AG20443 (cell line): Measurements from ENCODE around the gene VAV2.

Experiments
- DNase-seq: peaks from one replicate; pipeline ENCODE4 v3.0.0; 2012; ENCODE audit warnings: low spot score, mixed read lengths

Gene VAV2

DNA sequence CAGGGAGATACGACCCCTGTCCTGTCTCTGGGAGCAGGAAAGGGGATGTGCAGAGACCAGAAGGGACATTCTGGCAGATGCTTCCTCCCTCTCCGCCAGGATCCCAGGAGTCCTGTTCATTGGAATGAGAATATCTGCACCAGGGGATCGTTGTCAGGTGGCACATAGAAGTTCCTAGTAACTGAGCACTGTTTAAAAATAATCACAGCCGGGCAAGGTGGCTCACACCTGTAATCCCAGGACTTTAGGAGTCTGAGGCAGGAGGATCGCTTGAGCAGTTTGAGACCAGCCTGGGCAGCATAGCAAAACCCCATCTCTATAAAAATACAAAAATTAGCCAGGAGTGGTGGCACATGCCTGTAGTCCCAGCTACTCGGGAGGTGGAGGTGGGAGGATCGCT, 266.2 kb downstream of the VAV2 start:
- DNase-seq: no peak

DNA sequence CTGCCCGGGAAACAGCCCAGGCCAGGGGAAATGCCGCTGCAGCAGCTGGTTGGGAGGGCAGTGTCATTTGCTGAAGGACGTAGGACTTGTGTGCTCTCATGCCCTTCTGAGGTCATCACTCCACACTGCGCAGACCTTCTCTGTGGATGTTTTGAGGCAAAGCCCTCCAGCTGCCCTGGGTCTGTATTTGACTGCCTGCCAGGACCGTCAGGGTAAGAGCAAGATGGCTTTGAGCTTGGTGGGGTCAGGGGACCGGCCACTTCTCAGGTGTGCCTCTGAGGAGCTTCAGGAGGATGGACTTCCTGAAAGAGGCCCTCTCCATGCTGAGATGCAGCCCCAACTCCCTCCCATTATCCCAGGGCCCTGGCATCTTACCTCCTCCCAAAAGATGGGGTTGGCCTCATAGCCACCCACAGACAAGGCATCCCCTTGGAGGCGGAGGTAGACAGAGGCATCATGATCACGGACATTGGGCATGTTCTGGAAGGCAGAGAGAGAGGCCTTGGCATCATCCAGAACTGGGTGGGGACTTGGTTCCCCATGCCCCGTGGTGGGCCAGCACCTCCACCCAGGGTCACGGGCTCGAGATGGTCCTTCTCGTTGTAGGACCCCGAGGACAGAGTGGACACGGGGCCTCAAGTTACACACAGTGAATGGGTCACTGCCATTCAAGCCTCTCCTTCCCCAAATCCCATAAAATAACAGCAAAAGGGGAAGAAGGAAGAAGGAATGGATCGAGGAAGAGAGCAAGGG, 273.4 kb downstream of the VAV2 start:
- DNase-seq: no peak

- no peak for DNase-seq
Measured at GRCh38 chr9:133717113-133718031, 274.8 kb downstream of the VAV2 start.

- DNase-seq: no peak
Measured at GRCh38 chr9:133716564-133717112, 275.5 kb downstream of the VAV2 start.

GRCh38 chr9:133715866-133716563, 276.1 kb downstream of the VAV2 start:
- DNase-seq: no peak

GRCh38 chr9:133715295-133715865, 276.7 kb downstream of the VAV2 start:
- DNase-seq: no peak

DNA sequence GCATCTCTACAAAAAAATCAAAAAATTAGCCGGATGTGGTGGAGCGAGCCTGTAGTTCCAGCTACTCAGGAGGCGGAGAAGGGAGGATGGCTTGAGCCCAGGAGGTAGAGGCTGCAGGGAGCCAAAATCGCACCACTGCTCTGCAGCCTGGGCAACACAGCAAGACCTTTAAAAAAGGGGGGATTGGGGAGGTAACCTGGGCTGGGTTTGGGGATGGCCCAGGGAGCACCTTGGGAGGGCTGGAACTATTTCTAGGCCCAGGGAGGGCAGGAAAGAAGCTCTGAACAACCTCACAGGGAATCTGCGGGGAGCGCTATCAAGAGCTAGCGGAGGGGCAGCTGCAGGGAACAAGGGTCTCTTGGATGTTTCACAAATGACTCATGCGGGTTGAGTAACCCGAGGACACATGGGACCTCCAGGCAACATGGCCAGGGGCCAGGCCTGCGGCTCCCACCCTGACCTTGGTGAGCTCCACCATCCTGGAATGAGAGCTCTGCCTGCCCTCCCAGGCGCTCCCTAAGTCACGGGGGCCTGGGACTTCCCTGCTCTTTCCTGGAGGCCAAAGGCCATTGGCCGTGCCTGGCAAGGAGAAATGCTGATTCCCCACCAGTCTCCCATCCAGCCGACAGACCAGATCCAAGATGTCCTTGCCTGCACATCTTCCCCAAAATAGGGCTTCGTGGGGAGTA, 277.4 kb downstream of the VAV2 start:
- no peak for DNase-seq

DNA sequence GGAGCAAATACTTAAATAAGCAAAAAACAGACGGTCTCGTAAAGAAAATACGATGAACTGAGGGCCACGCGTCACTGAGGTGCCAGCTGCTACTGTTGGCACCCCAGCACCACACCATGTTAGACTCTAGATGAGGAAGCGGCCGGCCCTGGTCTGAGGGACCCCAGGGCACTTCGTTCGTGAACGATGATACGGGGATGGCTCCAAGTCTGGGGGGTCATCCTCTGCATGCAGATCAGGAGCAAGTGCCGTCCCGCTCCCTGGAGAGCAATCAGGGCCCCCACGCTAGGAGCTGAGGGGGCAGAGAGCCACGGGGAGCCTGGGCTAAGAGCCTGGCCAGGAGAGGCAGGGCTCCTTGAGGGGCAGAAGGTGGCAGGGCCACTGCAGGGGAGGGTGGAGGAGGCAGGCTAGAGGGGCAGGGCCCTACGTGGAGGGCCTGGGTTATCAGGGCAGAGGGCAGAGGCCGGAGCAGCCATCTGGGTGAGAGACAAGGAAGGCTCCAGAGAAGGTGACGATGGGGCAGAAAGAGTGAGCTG, 278.1 kb downstream of the VAV2 start:
- DNase-seq: no peak

DNA sequence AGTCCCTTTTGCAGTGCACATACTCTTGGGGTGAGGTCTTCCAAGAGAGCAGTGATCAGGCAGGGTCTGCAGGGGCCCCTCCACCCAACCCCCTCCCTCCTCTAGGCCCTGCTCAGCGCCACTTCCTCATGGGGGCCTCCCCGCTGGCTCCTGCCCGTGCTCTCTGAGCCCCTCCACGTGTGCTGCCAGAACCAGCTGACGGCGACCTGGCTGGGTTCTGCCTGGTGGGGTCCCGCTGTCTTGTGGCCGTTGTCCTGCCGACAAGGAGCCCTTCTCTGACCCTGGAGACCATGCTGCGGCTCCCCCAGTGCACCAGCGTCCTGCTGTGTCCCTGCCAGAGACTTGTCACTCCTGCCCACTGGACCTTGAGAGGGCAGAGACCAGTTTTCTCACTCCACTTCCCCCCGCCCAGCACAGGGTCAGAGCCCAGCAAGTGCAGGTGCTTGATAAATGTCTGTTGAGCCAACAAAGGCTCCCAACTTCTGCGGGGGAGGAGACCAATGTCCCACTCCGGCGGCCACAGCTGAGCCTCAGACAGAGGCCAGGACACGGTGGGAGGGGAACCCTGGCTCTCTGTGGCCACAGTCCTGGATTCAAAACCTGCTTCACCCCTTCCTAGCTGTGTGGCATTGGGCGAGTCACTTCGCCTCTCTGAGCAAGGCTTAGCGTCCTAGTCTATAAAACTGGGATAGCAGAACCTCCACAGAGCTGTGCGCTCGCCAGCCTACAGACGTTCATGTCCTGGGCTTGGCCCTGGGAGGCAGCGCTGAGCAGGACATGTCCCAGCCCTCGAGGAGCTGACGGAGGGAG, 278.8 kb downstream of the VAV2 start:
- no peak for DNase-seq

DNA sequence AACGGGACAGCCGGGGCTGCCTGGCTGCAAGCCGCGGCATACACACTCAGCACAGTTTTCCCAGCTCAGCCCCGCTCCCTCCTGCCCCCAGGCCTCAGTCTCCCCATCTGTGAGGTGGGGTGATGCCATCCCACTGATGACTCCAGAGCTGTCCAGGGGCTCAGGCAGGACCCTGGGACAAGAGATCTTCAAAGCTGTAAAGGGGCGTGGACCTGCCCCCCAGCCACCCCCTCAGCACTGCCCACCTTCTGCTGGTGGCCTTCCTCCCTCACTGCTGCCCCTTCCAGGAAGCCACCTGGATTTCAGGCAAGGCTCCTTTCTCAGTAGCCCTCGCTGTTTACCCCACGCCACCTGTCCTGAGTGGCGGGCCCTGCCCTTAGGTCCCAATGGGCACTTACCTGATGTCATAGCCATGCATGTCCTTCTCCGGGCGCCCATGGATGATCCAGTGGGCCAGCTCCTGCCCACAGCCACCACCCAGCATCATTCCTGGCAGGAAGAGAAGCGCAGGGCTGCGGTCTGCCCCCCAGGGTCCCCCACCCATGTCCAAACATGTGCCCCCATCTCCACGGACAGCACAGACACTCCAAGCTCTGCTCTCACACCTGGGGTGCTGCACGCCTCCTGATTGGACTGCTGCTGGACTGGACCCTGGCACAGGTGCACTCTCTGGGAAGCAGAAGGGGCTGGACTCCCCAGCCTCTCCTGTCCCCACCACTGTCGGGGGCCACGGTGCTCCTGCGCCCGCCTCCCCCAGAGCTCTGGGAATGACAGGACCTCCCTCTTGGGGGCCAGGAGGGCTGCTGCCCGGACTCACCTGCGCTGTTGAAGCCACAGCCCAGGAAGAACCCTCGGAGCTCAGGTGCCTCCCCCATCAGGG, 279.7 kb downstream of the VAV2 start:
- DNase-seq: no peak
